Gastrocnemius medialis (tissue), 4 donors: ENCODE results near the gene ANTXR2.

Source experiments
- POLR2A ChIP-seq, 2 donors: fragments of 450-650 bp; IDR thresholded peaks; one replicate each; pipeline ENCODE4 v1.6.1; 2017; ENCODE audit warnings: antibody characterized with exemption in 2 of 2, mild to moderate bottlenecking in 2 of 2, moderate library complexity in 2 of 2
- TF ChIP-seq, protein P1 (sequence below), 5 experiments: fragments of 450-650 bp in 3 of 5; fragments of 200-600 bp in 2 of 5; sonication (generic) in 2 of 5; IDR thresholded peaks in 4 of 5; conservative IDR thresholded peaks in 1 of 5; 1 replicate in 4 of 5; 2 replicates in 1 of 5; pipeline ENCODE4 v1.5.1; 2016 to 2019; ENCODE audit warnings: antibody characterized with exemption in 5 of 5, mild to moderate bottlenecking in 3 of 5, moderate library complexity in 3 of 5

DNA sequence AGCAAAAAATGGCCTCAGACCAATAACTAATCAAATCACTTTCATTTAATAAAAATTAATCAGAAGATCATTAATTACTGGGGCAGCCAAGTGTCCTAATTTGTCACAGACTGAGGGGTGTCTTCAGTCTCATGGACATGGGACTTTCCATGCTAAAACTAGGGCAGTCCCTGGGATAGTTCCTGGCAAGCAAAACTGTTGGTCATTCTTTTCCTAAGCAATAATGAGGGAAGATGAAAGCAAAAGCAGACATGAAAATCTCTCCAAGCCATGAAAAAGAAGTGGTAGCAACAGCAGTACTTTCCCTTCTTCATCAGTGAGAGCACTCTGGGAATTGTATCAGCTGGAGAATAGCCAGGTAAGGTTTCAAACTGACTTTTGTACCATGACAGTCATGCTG, 3.7 kb upstream of the ANTXR2 start:
- no peak for TF ChIP-seq POLR2A (IDR thresholded peaks at IDR 0.05)
- TF ChIP-seq, protein P1, sequence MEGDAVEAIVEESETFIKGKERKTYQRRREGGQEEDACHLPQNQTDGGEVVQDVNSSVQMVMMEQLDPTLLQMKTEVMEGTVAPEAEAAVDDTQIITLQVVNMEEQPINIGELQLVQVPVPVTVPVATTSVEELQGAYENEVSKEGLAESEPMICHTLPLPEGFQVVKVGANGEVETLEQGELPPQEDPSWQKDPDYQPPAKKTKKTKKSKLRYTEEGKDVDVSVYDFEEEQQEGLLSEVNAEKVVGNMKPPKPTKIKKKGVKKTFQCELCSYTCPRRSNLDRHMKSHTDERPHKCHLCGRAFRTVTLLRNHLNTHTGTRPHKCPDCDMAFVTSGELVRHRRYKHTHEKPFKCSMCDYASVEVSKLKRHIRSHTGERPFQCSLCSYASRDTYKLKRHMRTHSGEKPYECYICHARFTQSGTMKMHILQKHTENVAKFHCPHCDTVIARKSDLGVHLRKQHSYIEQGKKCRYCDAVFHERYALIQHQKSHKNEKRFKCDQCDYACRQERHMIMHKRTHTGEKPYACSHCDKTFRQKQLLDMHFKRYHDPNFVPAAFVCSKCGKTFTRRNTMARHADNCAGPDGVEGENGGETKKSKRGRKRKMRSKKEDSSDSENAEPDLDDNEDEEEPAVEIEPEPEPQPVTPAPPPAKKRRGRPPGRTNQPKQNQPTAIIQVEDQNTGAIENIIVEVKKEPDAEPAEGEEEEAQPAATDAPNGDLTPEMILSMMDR (IDR thresholded peaks at IDR 0.05 in 4 of 5, conservative IDR thresholded peaks at IDR 0.05 in 1 of 5), result no peak
